ENCODE data around the gene ARL6IP1.
"Not testable (repeated sequence)": the region's sequence is repeated elsewhere in the genome, so short reads cannot be mapped to it uniquely, and the experiment has no call there.

ARL6IP1 gene

DNA sequence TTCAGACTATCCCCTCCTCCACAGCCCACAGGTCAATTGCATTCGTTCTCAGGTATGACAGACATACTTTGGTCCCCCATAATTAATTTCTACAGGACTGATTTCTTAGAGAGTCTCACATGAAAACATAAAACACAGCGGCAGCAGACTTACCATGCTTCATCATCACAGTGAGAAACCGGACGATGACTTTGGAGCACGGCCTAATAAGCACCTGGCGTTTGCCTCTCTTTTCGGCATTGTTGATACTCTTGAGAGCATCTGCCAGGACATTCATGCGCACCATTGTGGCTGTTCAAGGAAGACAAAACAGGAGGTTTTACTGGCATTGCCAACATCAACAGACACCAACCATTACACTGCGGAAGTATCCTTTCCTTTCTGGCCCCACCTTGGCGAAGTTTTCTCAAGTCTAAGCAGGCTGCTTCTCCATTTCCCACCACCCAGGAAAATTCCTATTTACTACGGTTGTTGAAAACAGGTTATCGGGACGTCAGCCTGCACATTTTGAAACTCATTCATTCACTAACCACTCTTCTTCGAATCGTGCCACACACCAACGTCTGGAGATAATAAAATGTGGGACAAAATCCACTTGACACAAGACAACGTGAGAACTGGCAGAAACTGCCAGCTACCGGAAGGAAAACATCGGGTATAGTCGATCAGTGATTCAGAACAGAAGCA lies 12.4 kb downstream of the ARL6IP1 start:
- peaks cover 60% of the 10 kb centered on the region for H3K79me2 ChIP-seq (ENCODE audit: control insufficient read depth, insufficient read depth, low read length)
- no peaks in the 10 kb centered on the region for H3K27me3 ChIP-seq (ENCODE audit: insufficient read depth, low read length, poor library complexity)
- H3K18ac ChIP-seq (ENCODE audit: low read length) = no peak overlapping the region
- H2AK5ac ChIP-seq (ENCODE audit: low read length) = no peak overlapping the region
- peak overlapping the region; percentile 60 for H3K4me3 ChIP-seq (ENCODE audit: low read length)
- H3K27ac ChIP-seq (ENCODE audit: low read depth, low read length) = peak overlapping the region; percentile 3
- peak overlapping the region; percentile 91 for H3K4me2 ChIP-seq (ENCODE audit: low read length)
- H2BK120ac ChIP-seq (ENCODE audit: low read depth, low read length) = no peak overlapping the region
- H2BK15ac ChIP-seq (replicated peaks; ENCODE audit: low read depth) = no peak overlapping the region
- no peak overlapping the region for H4K8ac ChIP-seq (ENCODE audit: low read depth, low read length)
- peak overlapping the region; percentile 97 for H3K56ac ChIP-seq (ENCODE audit: low read length)
- no peak for DNase-seq
- peaks cover 6% of the 10 kb centered on the region for H3K79me1 ChIP-seq (ENCODE audit: low read length)
- H2BK5ac ChIP-seq (ENCODE audit: low read length) = no peak overlapping the region
- no peak overlapping the region for H4K5ac ChIP-seq (ENCODE audit: low read length)
- peaks cover 5% of the 10 kb centered on the region for H3K4me1 ChIP-seq (ENCODE audit: control insufficient read depth, low read depth, low read length)
- peak overlapping the region; percentile 81 for H3K9ac ChIP-seq (ENCODE audit: low read length)
- peak overlapping the region; percentile 80 for H3K23ac ChIP-seq (ENCODE audit: low read length)
- peaks cover 24% of the 10 kb centered on the region for H3K36me3 ChIP-seq (ENCODE audit: control insufficient read depth, insufficient read depth, low read length)
- no peak overlapping the region for H3K4ac ChIP-seq (ENCODE audit: low read depth, low read length)
- WGBS (ENCODE audit: extremely low coverage, insufficient coverage, low lambda C conversion rate) = no CpG with 5 or more reads among the region's 20 CpGs

- Histone ChIP-seq H2BK120ac (ENCODE audit: low read depth, low read length) (no peak overlapping the region), H3K18ac (ENCODE audit: low read length) (no peak overlapping the region), H4K5ac (ENCODE audit: low read length) (no peak overlapping the region), H2AK5ac (ENCODE audit: low read length) (no peak overlapping the region), H2BK15ac (replicated peaks; ENCODE audit: low read depth) (no peak overlapping the region), H4K8ac (ENCODE audit: low read depth, low read length) (no peak overlapping the region), H3K4ac (ENCODE audit: low read depth, low read length) (no peak overlapping the region), H3K4me3 (ENCODE audit: low read length) (no peak overlapping the region), H3K4me2 (ENCODE audit: low read length) (peak overlapping the region; percentile 43), H3K4me1 (ENCODE audit: control insufficient read depth, low read depth, low read length) (peaks cover 5% of the 10 kb centered on the region), H3K79me2 (ENCODE audit: control insufficient read depth, insufficient read depth, low read length) (peaks cover 67% of the 10 kb centered on the region), H3K56ac (ENCODE audit: low read length) (peak overlapping the region; percentile 58), H3K79me1 (ENCODE audit: low read length) (peaks cover 8% of the 10 kb centered on the region), H2BK5ac (ENCODE audit: low read length) (no peak overlapping the region), H3K36me3 (ENCODE audit: control insufficient read depth, insufficient read depth, low read length) (peaks cover 28% of the 10 kb centered on the region), H3K9ac (ENCODE audit: low read length) (peak overlapping the region; percentile 51), H3K27ac (ENCODE audit: low read depth, low read length) (no peak overlapping the region), H3K23ac (ENCODE audit: low read length) (no peak overlapping the region), H3K27me3 (ENCODE audit: insufficient read depth, low read length, poor library complexity) (no peaks in the 10 kb centered on the region)
- DNase-seq = no peak
- no CpG with 5 or more reads among the region's 8 CpGs for WGBS (ENCODE audit: extremely low coverage, insufficient coverage, low lambda C conversion rate)
Measured at GRCh38 chr16:18784917-18785623, 16.3 kb downstream of the ARL6IP1 start.

DNA sequence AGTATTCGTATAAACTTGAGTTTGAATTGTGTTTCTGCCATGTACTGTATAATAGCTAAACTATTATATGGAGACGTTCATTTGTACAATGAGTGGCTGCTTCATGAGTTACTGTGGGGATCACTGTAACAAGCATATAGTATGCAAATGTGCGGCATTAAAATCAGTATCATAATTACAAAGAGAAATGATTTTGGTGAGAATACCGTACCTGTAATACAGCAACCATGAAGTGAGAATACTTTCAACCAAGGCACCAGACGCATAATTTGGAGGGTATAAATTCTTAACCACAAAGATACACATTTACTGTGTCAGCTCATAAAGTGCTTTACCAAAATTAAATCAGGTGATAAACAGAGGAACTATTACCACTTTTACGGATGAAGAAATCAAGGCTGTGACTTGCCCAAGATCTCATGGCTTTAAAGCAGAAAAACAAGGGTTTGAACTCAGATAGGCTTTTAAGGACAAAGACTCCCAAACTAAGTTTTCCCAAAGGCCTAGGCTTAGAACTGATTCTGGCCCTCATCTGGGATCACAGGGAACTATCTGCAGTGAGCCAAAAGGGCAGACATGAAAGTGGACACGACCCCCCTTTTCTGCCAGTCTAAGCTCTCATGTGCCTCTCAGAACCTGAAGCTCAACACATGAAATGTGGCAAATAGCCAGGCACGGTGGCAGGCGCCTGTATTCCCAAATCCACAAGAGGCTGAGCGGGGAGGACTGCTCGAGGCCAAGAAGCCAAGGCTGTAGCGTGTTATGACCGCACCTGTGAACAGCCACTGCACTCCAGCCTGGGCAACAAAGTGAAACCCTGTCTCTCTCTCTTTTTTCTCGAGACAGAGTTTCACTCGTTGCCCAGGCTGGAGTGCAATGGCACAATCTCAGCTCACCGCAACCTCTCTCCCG lies 17.7 kb downstream of the ARL6IP1 start:
- H2BK120ac ChIP-seq (ENCODE audit: low read depth, low read length) = no peak overlapping the region
- no peak overlapping the region for H3K9ac ChIP-seq (ENCODE audit: low read length)
- no CpG with 5 or more reads among the region's 17 CpGs for WGBS (ENCODE audit: extremely low coverage, insufficient coverage, low lambda C conversion rate)
- no peak overlapping the region for H2BK15ac ChIP-seq (replicated peaks; ENCODE audit: low read depth)
- no peak overlapping the region for H3K4ac ChIP-seq (ENCODE audit: low read depth, low read length)
- H3K18ac ChIP-seq (ENCODE audit: low read length) = no peak overlapping the region
- H3K4me2 ChIP-seq (ENCODE audit: low read length) = no peak overlapping the region
- H3K27ac ChIP-seq (ENCODE audit: low read depth, low read length) = no peak overlapping the region
- H3K56ac ChIP-seq (ENCODE audit: low read length) = no peak overlapping the region
- peaks cover 8% of the 10 kb centered on the region for H3K79me1 ChIP-seq (ENCODE audit: low read length)
- no peak overlapping the region for H2BK5ac ChIP-seq (ENCODE audit: low read length)
- peaks cover 53% of the 10 kb centered on the region for H3K79me2 ChIP-seq (ENCODE audit: control insufficient read depth, insufficient read depth, low read length)
- H2AK5ac ChIP-seq (ENCODE audit: low read length) = no peak overlapping the region
- no peaks in the 10 kb centered on the region for H3K27me3 ChIP-seq (ENCODE audit: insufficient read depth, low read length, poor library complexity)
- H3K4me3 ChIP-seq (ENCODE audit: low read length) = no peak overlapping the region
- H4K8ac ChIP-seq (ENCODE audit: low read depth, low read length) = no peak overlapping the region
- no peak overlapping the region for H3K23ac ChIP-seq (ENCODE audit: low read length)
- DNase-seq = no peak
- peaks cover 5% of the 10 kb centered on the region for H3K4me1 ChIP-seq (ENCODE audit: control insufficient read depth, low read depth, low read length)
- peaks cover 26% of the 10 kb centered on the region for H3K36me3 ChIP-seq (ENCODE audit: control insufficient read depth, insufficient read depth, low read length)
- H4K5ac ChIP-seq (ENCODE audit: low read length) = no peak overlapping the region

DNA sequence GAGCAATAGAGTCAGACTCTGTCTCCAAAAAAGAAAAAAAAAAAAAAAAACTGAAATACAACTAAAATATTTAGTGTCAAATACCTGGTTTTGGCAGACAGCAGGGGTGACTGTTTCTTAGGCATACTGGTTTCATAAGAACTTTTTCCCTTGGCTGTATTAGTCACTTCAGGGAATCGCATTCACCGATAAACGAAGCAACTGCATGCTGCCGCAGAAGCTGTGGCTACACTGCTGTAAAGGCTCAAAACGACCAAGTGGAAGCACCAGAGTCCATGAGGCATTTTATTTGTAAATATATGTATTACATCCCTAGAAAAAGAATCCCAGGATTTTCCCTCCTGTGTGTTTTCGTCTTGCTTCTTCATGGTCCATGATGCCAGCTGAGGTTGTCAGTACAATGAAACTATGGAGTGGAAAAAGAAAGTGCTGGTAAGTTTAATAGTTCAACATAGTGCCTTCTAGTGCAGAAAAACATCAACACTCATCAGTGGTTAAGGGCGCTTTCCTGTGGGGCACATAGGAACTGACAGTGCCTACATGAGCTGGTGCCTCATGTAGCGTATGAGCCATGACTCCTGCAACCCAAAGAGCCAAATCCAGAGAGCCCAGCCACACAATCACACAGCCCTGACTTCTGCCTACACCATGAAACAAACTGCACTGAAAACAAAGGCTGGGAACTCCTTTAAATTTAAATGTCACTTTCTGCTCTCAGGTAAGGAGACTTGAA lies 18.5 kb downstream of the ARL6IP1 start:
- WGBS (ENCODE audit: extremely low coverage, insufficient coverage, low lambda C conversion rate) = no CpG with 5 or more reads among the region's 8 CpGs
- H3K79me2 ChIP-seq (ENCODE audit: control insufficient read depth, insufficient read depth, low read length) = peaks cover 45% of the 10 kb centered on the region
- H3K4ac ChIP-seq (ENCODE audit: low read depth, low read length) = no peak overlapping the region
- H3K4me2 ChIP-seq (ENCODE audit: low read length) = no peak overlapping the region
- H2BK15ac ChIP-seq (replicated peaks; ENCODE audit: low read depth) = no peak overlapping the region
- H3K79me1 ChIP-seq (ENCODE audit: low read length) = peaks cover 8% of the 10 kb centered on the region
- H3K4me1 ChIP-seq (ENCODE audit: control insufficient read depth, low read depth, low read length) = peaks cover 5% of the 10 kb centered on the region
- H3K56ac ChIP-seq (ENCODE audit: low read length) = no peak overlapping the region
- H2AK5ac ChIP-seq (ENCODE audit: low read length) = no peak overlapping the region
- no peaks in the 10 kb centered on the region for H3K27me3 ChIP-seq (ENCODE audit: insufficient read depth, low read length, poor library complexity)
- no peak for DNase-seq
- H3K4me3 ChIP-seq (ENCODE audit: low read length) = no peak overlapping the region
- H4K5ac ChIP-seq (ENCODE audit: low read length) = no peak overlapping the region
- H4K8ac ChIP-seq (ENCODE audit: low read depth, low read length) = no peak overlapping the region
- H2BK120ac ChIP-seq (ENCODE audit: low read depth, low read length) = no peak overlapping the region
- no peak overlapping the region for H3K23ac ChIP-seq (ENCODE audit: low read length)
- H3K27ac ChIP-seq (ENCODE audit: low read depth, low read length) = no peak overlapping the region
- peaks cover 25% of the 10 kb centered on the region for H3K36me3 ChIP-seq (ENCODE audit: control insufficient read depth, insufficient read depth, low read length)
- H3K18ac ChIP-seq (ENCODE audit: low read length) = no peak overlapping the region
- no peak overlapping the region for H2BK5ac ChIP-seq (ENCODE audit: low read length)
- H3K9ac ChIP-seq (ENCODE audit: low read length) = no peak overlapping the region

DNA sequence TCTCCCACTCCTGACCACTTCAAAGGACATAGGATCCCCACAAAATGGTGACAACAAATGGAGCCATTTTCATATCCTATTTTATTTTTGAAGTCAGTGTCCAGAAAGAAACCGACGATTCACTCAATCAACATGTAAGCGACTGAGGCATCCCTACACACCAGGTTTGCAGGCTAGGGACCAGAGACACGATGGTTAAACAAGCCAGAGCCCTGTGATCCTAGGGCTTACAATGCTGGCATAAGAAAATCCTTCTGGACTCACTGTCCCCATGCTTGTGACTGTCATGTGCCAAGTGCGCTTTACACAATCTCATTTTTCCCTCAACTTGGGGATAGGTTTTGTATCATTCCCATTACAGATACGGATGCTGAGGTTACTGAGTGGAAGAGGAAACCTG lies 20.1 kb downstream of the ARL6IP1 start:
- H3K79me2 ChIP-seq (ENCODE audit: control insufficient read depth, insufficient read depth, low read length) = peaks cover 28% of the 10 kb centered on the region
- H3K56ac ChIP-seq (ENCODE audit: low read length); H3K4me2 ChIP-seq (ENCODE audit: low read length); H2BK15ac ChIP-seq (replicated peaks; ENCODE audit: low read depth); H3K79me1 ChIP-seq (ENCODE audit: low read length); H2AK5ac ChIP-seq (ENCODE audit: low read length); DNase-seq; H4K8ac ChIP-seq (ENCODE audit: low read depth, low read length); H2BK120ac ChIP-seq (ENCODE audit: low read depth, low read length); H2BK5ac ChIP-seq (ENCODE audit: low read length); H3K4ac ChIP-seq (ENCODE audit: low read depth, low read length); H3K4me3 ChIP-seq (ENCODE audit: low read length); H3K18ac ChIP-seq (ENCODE audit: low read length); H3K4me1 ChIP-seq (ENCODE audit: control insufficient read depth, low read depth, low read length); H3K9ac ChIP-seq (ENCODE audit: low read length); H3K23ac ChIP-seq (ENCODE audit: low read length); H4K5ac ChIP-seq (ENCODE audit: low read length); H3K27me3 ChIP-seq (ENCODE audit: insufficient read depth, low read length, poor library complexity); H3K27ac ChIP-seq (ENCODE audit: low read depth, low read length): not testable (repeated sequence)
- H3K36me3 ChIP-seq (ENCODE audit: control insufficient read depth, insufficient read depth, low read length) = peaks cover 21% of the 10 kb centered on the region
- WGBS (ENCODE audit: extremely low coverage, insufficient coverage, low lambda C conversion rate) = no CpG with 5 or more reads among the region's 6 CpGs

All from mesendoderm (in vitro differentiated cells).